ENCODE data around the gene PTPRZ1. TPM values are rescaled to one million over a fixed set of nuclear protein-coding genes. Genes with fewer than 3 reads are reported as not detected.

The PTPRZ1 gene
- total and polyA plus RNA-seq, 7 donors, result 0.01 to 0.30 (median 0.08) TPM; not detected in 4

- intact Hi-C loops (cut with DNase I), result no loop called here
- Histone ChIP-seq H3K4me3 (no peak overlapping the region), H3K27me3 (ENCODE audit: insufficient read depth in 3 of 3, low read length in 2 of 3) (no peaks in the 10 kb centered on the region), H3K9me3 (no peaks in the 10 kb centered on the region), H3K4me1 (no peaks in the 10 kb centered on the region), H3K36me3 (ENCODE audit: insufficient read depth in 1 of 2, low read depth in 1 of 2) (no peaks in the 10 kb centered on the region), H3K27ac (no peak overlapping the region)
- DNase-seq (no peak), ATAC-seq (no peak)
- WGBS, 3 donors, result 72 to 77% (median 73%) methylated on average over 4 of the region's 4 CpGs
- TF ChIP-seq CTCF (IDR thresholded peaks at IDR 0.05), result no peak
Observed at GRCh38 chr7:122059542-122059941, 186.6 kb downstream of the PTPRZ1 start.

- Histone ChIP-seq H3K27me3 (ENCODE audit: insufficient read depth in 3 of 3, low read length in 2 of 3) (no peaks in the 10 kb centered on the region), H3K27ac (no peak overlapping the region), H3K9me3 (no peaks in the 10 kb centered on the region), H3K4me1 (no peaks in the 10 kb centered on the region), H3K4me3 (no peak overlapping the region), H3K36me3 (ENCODE audit: insufficient read depth in 1 of 2, low read depth in 1 of 2) (no peaks in the 10 kb centered on the region)
- no peak for TF ChIP-seq CTCF (IDR thresholded peaks at IDR 0.05)
- intact Hi-C loops (cut with DNase I), result no loop called here
- ATAC-seq (no peak), DNase-seq (no peak)
Observed at GRCh38 chr7:122063146-122063545, 190.2 kb downstream of the PTPRZ1 start.

- no peak for ATAC-seq
- no peak for DNase-seq
- Histone ChIP-seq H3K9me3 (no peaks in the 10 kb centered on the region), H3K27me3 (ENCODE audit: insufficient read depth in 3 of 3, low read length in 2 of 3) (no peaks in the 10 kb centered on the region), H3K4me3 (no peak overlapping the region), H3K27ac (no peak overlapping the region), H3K4me1 (no peaks in the 10 kb centered on the region), H3K36me3 (ENCODE audit: insufficient read depth in 1 of 2, low read depth in 1 of 2) (no peaks in the 10 kb centered on the region)
- WGBS, 3 donors, result 82 to 88% (median 84%) methylated on average over 4 of the region's 4 CpGs
- intact Hi-C loops (cut with DNase I), result no loop called here
- TF ChIP-seq CTCF (IDR thresholded peaks at IDR 0.05), result no peak
Observed at GRCh38 chr7:122064971-122065370, 192.0 kb downstream of the PTPRZ1 start.

- WGBS, 3 donors, result 50 to 68% (median 60%) methylated on average over 1 of the region's 1 CpG
- DNase-seq (no peak), ATAC-seq (no peak)
- H3K9me3 ChIP-seq, result no peaks in the 10 kb centered on the region
- no peaks in the 10 kb centered on the region for H3K4me1 ChIP-seq
- intact Hi-C loops (cut with DNase I), result no loop called here
- no peaks in the 10 kb centered on the region for H3K36me3 ChIP-seq (ENCODE audit: insufficient read depth in 1 of 2, low read depth in 1 of 2)
- no peak for TF ChIP-seq CTCF (IDR thresholded peaks at IDR 0.05)
- H3K4me3 ChIP-seq, result no peak overlapping the region
- no peak overlapping the region for H3K27ac ChIP-seq
- no peaks in the 10 kb centered on the region for H3K27me3 ChIP-seq (ENCODE audit: insufficient read depth in 3 of 3, low read length in 2 of 3)
Observed at GRCh38 chr7:122067077-122067476, 194.1 kb downstream of the PTPRZ1 start.

- 59 to 74% (median 65%) methylated on average over 1 of the region's 1 CpG for WGBS, 3 donors
- no peak overlapping the region for H3K27ac ChIP-seq
- ATAC-seq (no peak), DNase-seq (no peak)
- H3K9me3 ChIP-seq, result no peaks in the 10 kb centered on the region
- no peaks in the 10 kb centered on the region for H3K27me3 ChIP-seq (ENCODE audit: insufficient read depth in 3 of 3, low read length in 2 of 3)
- no peaks in the 10 kb centered on the region for H3K36me3 ChIP-seq (ENCODE audit: insufficient read depth in 1 of 2, low read depth in 1 of 2)
- no peak for TF ChIP-seq CTCF (IDR thresholded peaks at IDR 0.05)
- H3K4me3 ChIP-seq, result no peak overlapping the region
- H3K4me1 ChIP-seq, result no peaks in the 10 kb centered on the region
- intact Hi-C loops (cut with DNase I), result no loop called here
Observed at GRCh38 chr7:122068046-122068445, 195.1 kb downstream of the PTPRZ1 start.
